RKO (cell line): ENCODE results near the gene CSTF1.
"Not testable (repeated sequence)": the region's sequence is repeated elsewhere in the genome, so short reads cannot be mapped to it uniquely, and the experiment has no call there.

Experiments
- DNase-seq: peaks from one replicate; pipeline ENCODE4 v3.0.0-alpha.2; 2016; ENCODE audit warnings: low spot score

CSTF1 gene

DNA sequence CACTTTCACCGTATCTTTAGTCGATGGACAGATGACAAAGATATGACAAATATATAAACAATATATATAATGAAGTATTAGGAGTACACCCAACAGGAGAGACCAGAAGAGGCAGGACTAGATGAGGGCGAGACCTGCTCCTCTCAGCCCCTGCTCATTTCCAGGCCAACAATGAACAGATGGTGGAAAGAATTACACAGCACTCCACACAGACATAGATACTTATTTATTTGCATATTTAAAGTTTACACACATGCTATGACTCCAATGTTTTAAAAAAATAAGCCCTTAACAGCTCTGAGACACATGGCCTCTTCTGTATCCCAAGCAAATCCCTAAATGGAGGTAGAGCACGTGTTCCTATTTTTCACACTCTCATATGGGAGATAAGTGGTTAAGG, 23.3 kb upstream of the CSTF1 start:
- DNase-seq = no peak

- DNase-seq = no peak
Measured at GRCh38 chr20:56371977-56372376, 20.5 kb upstream of the CSTF1 start.

- no peak for DNase-seq
Measured at GRCh38 chr20:56372850-56373249, 19.6 kb upstream of the CSTF1 start.

DNA sequence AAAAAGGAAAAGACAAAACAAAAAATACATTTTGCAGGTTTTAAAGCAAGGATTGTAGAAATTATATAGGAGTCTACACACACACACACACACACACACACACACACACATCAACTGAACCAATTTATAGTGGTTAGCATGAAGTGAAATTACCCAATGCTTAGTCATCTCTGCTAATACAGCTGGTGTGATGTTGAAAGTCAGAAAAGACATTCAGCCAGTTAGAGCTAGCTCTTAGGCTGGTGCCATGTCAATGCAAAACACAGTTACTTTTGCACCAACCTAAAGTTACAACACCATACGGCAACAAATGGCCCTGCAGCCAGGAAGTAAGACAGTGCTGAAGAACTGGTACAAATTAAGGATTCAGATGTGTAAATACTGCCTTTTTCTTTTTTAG, 18.5 kb upstream of the CSTF1 start:
- DNase-seq = peak; percentile 80

- DNase-seq = no peak
Measured at GRCh38 chr20:56376331-56376730, 16.1 kb upstream of the CSTF1 start.

- no peak for DNase-seq
Measured at GRCh38 chr20:56378386-56378785, 14.1 kb upstream of the CSTF1 start.

DNA sequence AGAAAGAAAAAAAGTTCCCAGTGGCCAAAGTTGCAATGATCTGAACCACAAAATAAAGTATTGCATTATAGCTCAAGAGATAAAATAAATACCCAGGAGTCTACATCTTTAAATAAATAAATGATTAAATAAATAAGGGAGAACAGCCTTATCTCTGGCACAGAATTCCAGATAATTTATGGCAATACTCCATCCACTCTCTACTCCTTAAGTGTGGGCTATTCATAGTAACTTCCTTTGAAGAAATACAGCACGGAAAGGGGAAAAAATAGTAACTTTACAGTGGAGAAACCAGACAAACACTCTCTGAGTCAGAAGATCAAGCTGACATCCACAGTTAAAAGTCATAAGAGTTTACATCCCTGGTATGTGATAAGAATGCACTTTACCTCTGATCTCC, 12.1 kb upstream of the CSTF1 start:
- DNase-seq = no peak

DNA sequence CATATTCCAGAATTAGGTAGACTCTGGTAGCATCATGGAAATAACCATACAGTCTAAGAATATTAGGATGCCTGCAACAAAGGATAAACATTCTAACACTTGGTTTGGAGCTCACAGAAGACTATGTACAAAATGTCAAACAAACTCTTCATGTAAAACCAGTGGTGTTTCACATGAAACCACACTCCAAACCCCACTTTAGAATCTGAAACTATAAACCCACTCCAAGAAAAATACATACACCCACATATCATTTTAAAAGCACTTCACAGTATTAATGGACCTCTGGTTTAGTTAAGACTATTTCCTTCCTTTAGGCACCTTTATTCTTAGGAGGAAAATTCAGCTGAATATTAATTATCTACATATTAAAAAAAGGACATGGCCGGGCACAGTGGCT, 10.9 kb upstream of the CSTF1 start:
- DNase-seq = no peak

DNA sequence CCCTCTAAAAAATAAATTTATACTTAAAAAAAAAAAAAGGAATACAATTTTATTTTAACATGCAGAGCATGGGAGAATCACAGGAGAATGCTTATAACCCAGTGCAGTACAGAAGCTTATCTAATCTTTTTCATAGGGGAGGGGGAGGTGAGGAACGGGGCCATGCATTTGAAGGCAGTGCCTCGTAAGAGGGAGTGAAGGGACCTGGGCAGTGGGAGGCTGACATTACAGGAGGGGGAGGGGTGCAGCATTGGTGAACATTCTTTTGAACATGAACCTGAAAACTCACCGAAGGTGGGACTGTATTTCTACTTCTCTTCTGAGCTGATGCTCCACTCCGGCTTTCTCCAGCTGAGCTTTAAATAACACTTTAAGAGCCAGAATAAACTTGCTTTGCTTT, 9.7 kb upstream of the CSTF1 start:
- DNase-seq = no peak

DNA sequence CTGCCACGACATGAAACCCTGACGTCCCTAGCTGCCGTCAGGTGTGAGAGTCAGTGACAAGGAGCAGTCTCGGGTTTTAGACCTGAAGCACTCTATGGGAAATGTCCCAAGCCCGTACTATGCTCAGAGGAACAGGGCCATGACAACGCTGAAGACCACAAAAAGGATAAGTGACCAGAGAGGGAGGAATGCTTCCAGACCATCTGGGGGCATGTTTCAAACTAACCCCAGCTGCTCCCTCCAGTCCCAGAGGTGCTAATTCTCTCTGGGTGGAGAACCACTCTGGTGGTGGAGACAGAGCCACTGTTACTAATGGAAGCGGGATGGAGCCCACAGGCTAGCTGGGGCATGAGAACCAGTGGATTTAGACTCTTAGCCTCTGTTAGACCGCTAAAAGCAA, 9.1 kb upstream of the CSTF1 start:
- no peak for DNase-seq

GRCh38 chr20:56385130-56385529, 7.3 kb upstream of the CSTF1 start:
- DNase-seq = no peak

DNA sequence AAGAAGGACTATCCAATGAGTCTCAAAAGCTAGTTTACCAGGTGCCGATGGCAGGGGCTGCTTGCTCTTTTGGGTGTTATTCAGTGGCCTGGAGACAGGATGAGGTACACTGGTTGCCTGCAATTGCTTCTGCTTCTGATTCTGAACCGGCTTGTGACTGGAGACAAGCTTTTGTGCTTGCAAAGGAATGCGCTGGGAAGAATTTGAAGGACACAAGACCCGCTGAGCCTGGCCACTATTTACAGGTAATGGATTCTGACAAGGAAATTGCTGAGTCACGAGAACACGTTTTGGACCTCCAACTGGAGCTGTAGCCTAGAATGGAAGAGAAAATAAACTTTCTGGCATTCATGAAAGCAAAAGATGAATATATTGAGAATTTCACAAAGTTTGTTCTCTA, 6.2 kb upstream of the CSTF1 start:
- no peak for DNase-seq

GRCh38 chr20:56388882-56389281, 3.6 kb upstream of the CSTF1 start:
- DNase-seq = no peak

- no peak for DNase-seq
Measured at GRCh38 chr20:56389807-56390206, 2.6 kb upstream of the CSTF1 start.

- not testable (repeated sequence) for DNase-seq
Measured at GRCh38 chr20:56390396-56390795, 2.0 kb upstream of the CSTF1 start.

DNA sequence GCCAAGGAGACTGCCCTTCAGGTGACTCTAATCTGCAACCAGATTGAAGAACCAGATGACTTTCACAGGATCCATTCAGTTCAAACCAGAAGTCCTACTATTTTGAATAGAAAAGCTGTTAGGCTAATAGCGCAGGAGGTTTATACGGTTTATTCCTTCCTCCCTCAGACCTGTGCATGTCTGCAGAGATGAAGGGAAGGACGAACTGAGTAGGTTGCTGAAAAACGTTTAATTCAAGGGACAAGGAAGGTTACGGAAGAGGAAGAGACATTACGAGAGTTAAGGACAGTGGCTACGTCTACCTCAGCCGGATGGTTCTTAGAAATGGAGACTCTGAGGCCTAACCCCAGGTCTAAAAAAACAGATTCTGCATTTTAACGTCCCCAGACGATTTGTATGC, 1.4 kb upstream of the CSTF1 start:
- DNase-seq = peak; percentile 40

DNA sequence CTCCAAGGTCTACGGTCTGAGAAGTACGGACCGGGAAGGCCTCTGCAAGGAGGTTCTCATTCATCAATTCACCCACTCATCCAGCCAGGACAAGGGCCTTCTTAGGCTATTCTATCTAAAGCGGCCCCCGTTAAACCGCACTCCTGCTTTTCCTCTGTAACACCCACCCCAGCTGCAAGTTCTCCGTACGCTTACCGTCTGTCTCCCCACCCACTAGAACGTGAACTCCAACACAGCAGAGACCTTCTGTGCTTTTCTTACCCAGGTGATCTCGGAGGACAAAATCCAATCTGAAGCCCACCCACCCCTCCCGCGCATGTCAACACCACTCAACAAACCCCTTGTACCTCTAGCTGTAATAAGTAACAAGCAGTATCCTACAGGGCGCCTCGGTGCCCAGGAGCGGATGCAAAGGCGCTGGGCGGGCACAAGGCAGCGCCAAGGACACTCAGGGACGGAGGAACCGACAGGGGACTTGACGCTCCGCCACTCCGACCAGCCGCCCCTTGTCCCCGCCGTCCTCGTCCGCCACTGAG, 781 bp upstream of the CSTF1 start:
- peak; percentile 33 for DNase-seq

GRCh38 chr20:56392881-56393482, 537 bp downstream of the CSTF1 start:
- DNase-seq = peak; percentile 66

GRCh38 chr20:56393653-56394052, 1.2 kb downstream of the CSTF1 start:
- peak; percentile 20 for DNase-seq

GRCh38 chr20:56395166-56395565, 2.7 kb downstream of the CSTF1 start:
- DNase-seq = no peak

DNA sequence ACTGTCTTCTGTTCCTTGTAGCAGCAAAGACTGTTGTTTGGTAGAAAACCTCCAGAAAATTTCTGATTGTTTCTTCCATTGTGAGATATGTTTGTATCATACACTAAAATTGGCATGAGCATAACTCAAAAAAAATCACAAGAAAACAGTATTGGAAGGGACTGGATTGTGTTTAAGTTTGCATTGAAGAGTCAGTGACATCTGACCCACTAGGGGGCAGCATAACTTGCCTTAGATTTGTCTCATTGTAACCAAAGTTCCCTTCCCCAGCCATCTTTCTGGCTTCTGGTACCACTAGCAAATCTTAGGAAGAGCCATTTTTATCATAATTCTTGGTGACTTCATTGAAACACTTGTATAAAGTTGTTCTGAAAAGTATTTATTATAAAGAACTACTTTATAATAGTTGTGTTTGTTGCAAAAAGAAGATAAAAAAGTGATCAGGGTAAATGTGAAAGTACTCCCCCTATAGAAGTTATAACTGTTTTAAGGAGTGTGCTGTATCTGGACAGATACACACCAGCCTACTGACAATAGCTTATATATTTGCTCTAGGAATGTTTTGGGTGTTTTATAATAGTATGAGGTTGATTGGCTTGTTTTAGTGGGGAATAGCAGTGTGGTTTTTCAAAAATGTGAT, 7.7 kb downstream of the CSTF1 start:
- peak; percentile 81 for DNase-seq

DNA sequence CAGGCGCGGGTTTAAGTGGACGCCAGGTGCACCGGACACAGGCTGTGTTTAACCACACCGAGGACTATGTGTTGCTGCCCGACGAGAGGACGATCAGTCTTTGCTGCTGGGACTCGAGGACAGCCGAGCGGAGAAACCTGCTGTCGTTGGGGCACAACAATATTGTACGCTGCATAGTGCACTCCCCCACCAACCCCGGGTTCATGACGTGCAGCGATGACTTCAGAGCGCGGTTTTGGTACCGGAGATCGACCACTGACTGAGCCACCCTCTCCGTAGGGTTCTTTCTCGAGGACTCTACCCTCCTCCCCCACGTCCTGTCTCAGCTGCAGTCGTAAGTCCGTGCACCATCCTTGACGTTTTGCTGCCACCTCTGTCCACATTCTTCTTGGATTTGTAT, 11.0 kb downstream of the CSTF1 start:
- DNase-seq = no peak

DNA sequence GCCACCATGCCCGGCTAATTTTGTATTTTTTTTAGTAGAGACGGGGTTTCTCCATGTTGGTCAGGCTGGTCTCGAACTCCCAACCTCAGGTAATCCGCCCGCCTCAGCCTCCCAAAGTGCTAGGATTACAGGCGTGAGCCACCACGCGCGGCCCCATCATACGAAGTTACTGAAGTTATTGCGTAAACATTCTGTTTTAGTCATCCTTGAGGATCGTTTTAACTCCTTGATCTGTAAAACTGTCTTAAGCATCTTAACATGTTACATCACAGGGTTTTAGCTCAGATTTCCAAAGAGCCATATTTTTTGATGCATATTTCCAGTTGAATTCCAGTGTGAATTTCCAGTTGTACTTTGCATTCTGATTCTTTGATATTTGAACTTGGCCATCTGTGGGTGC, 12.9 kb downstream of the CSTF1 start:
- not testable (repeated sequence) for DNase-seq

- DNase-seq = no peak
Measured at GRCh38 chr20:56406910-56407309, 14.5 kb downstream of the CSTF1 start.
